Measurements from ENCODE around the gene KCND1. TPM values are rescaled to one million over a fixed set of nuclear protein-coding genes. Genes with fewer than 3 reads are reported as not detected.

Gene KCND1
- total RNA-seq, 4 donors from 2014 or later = 2.1 to 7.5 (median 4.2) TPM

DNA sequence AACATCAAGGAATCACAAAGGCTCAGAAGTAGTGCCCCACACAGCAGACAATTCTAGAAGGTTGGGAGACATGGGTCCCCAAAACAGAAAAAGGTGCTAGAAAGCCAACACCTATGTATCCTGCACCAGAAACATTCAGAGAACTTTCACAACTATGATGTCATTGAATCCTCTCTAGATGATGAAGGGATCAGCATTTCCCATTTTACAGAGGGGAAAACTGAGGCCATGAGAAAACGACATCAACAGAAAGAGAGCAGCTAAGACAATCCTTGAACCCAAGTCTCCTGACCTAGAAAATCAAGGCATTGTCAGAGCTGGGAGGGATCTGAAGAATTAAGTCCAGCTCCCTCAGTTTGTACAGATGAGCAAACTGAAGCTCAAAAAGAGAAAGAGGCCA, 3.3 kb downstream of the KCND1 start:
- DNase-seq (ENCODE audit: low spot score in 2 of 2) = no peak
- TF ChIP-seq POLR2A (IDR thresholded peaks at IDR 0.05) = no peak
- no peak for TF ChIP-seq EP300 (IDR thresholded peaks at IDR 0.05)
- TF ChIP-seq, protein P1, sequence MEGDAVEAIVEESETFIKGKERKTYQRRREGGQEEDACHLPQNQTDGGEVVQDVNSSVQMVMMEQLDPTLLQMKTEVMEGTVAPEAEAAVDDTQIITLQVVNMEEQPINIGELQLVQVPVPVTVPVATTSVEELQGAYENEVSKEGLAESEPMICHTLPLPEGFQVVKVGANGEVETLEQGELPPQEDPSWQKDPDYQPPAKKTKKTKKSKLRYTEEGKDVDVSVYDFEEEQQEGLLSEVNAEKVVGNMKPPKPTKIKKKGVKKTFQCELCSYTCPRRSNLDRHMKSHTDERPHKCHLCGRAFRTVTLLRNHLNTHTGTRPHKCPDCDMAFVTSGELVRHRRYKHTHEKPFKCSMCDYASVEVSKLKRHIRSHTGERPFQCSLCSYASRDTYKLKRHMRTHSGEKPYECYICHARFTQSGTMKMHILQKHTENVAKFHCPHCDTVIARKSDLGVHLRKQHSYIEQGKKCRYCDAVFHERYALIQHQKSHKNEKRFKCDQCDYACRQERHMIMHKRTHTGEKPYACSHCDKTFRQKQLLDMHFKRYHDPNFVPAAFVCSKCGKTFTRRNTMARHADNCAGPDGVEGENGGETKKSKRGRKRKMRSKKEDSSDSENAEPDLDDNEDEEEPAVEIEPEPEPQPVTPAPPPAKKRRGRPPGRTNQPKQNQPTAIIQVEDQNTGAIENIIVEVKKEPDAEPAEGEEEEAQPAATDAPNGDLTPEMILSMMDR (IDR thresholded peaks at IDR 0.05) = no peak
- Histone ChIP-seq H3K4me1 (peaks cover 0 to 11% (median 0%) of the 10 kb centered on the region in 4 donors), H3K9me3 (no peaks in the 10 kb centered on the region), H3K4me3 (no peak overlapping the region), H3K36me3 (peaks cover 0 to 4% (median 0%) of the 10 kb centered on the region in 3 donors), H3K27ac (no peak overlapping the region), H3K27me3 (no peaks in the 10 kb centered on the region)
- WGBS, 2 donors = 74 to 82% methylated on average over 1 of the region's 1 CpG

GRCh38 chrX:48966796-48967579, 4.7 kb downstream of the KCND1 start:
- H3K4me1 ChIP-seq = peaks cover 0 to 9% (median 0%) of the 10 kb centered on the region in 4 donors
- no peaks in the 10 kb centered on the region for H3K9me3 ChIP-seq
- 81 to 84% methylated on average over 11 to 15 of the region's 15 CpGs for WGBS, 2 donors
- TF ChIP-seq POLR2A (IDR thresholded peaks at IDR 0.05) (no peak), EP300 (IDR thresholded peaks at IDR 0.05) (no peak)
- TF ChIP-seq, protein P1 (IDR thresholded peaks at IDR 0.05) = no peak
- no peak overlapping the region for H3K4me3 ChIP-seq
- no peak overlapping the region for H3K27ac ChIP-seq
- peaks cover 0 to 4% (median 0%) of the 10 kb centered on the region in 3 donors for H3K36me3 ChIP-seq
- H3K27me3 ChIP-seq = no peaks in the 10 kb centered on the region
- no peak for DNase-seq (ENCODE audit: low spot score in 2 of 2)

- no peak for DNase-seq (ENCODE audit: low spot score in 2 of 2)
- H3K27ac ChIP-seq = no peak overlapping the region
- no peak for TF ChIP-seq POLR2A (IDR thresholded peaks at IDR 0.05)
- TF ChIP-seq, protein P1 (IDR thresholded peaks at IDR 0.05) = no peak
- H3K4me1 ChIP-seq = no peaks in the 10 kb centered on the region
- no peak overlapping the region for H3K4me3 ChIP-seq
- 80 to 92% methylated on average over 1 to 7 of the region's 14 CpGs for WGBS, 2 donors
- H3K27me3 ChIP-seq = no peaks in the 10 kb centered on the region
- H3K9me3 ChIP-seq = no peaks in the 10 kb centered on the region
- H3K36me3 ChIP-seq = peaks cover 0 to 4% (median 0%) of the 10 kb centered on the region in 3 donors
These were observed 5.7 kb downstream of the KCND1 start for GRCh38 chrX:48965959-48966358.

GRCh38 chrX:48961585-48962091, 10.0 kb downstream of the KCND1 start:
- Histone ChIP-seq H3K4me1 (peaks cover 0 to 12% (median 3%) of the 10 kb centered on the region in 4 donors), H3K4me3 (no peak overlapping the region), H3K36me3 (peaks cover 0 to 4% (median 0%) of the 10 kb centered on the region in 3 donors), H3K27ac (peak overlapping the region in 2 of 4 donors; percentile 67 to 86), H3K27me3 (no peaks in the 10 kb centered on the region), H3K9me3 (no peaks in the 10 kb centered on the region)
- 49 to 51% methylated on average over 5 of the region's 5 CpGs for WGBS, 2 donors
- DNase-seq (ENCODE audit: low spot score in 2 of 2) = no peak
- TF ChIP-seq EP300 (IDR thresholded peaks at IDR 0.05) (no peak), POLR2A (IDR thresholded peaks at IDR 0.05) (no peak)
- TF ChIP-seq, protein P1 (IDR thresholded peaks at IDR 0.05) = no peak

DNA sequence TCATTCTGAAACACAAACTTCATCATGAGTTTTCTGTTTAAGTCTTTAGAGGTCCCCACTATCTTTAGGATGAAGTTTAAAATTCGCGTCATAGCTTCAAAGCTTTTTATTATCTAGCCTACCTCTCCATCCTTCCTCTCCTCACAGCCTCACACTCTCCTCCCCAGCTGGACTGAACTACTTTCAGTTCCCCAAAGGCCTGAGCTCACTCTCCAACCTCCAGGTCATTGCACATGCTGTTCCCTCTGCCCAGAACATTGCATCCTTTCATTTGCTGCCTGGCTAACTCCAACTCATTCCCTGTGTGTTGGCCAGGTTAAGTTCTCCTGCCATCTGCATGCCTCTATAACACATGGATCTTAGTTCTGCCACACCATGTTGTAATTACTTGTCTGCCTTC, 11.4 kb downstream of the KCND1 start:
- Histone ChIP-seq H3K27me3 (no peaks in the 10 kb centered on the region), H3K27ac (peak overlapping the region; percentile 19 to 95 (median 88)), H3K4me1 (peaks cover 0 to 25% (median 3%) of the 10 kb centered on the region in 4 donors), H3K4me3 (no peak overlapping the region), H3K9me3 (no peaks in the 10 kb centered on the region), H3K36me3 (peaks cover 0 to 6% (median 0%) of the 10 kb centered on the region in 3 donors)
- peak in 1 of 2 donors; percentile 37 for DNase-seq (ENCODE audit: low spot score in 2 of 2)
- 77 to 83% methylated on average over 2 of the region's 2 CpGs for WGBS, 2 donors
- TF ChIP-seq EP300 (IDR thresholded peaks at IDR 0.05) = peak in 1 of 2 donors; percentile 68
- TF ChIP-seq, protein P1 (IDR thresholded peaks at IDR 0.05) = no peak

Measured in tibial nerve (tissue), 4 donors.